Panc1 (cell line): ENCODE measurements around the gene NUTF2. TPM values are rescaled to one million over a fixed set of nuclear protein-coding genes. Genes with fewer than 3 reads are reported as not detected.
A peak's percentile ranks its signal among the peaks of the same experiment; 100 is the strongest.

Source experiments
- ATAC-seq: fragments of 200-7000 bp; cut with Tn5 transposase; 2 replicates; pipeline ENCODE4 v1.9.1; 2020; ENCODE audit warnings: mild to moderate bottlenecking, moderate library complexity
- BruUV-seq: library from RNA; stranded (reverse); fragments of 400-500 nt; replicated peaks from 2 replicates; lab custom pipeline; 2021; lab: Mats Ljungman, UMichigan
- CTCF ChIA-PET: fragments of 300-600 bp; sonication (Branson Sonifier 250); formaldehyde crosslinking; loops from one replicate; lab custom pipeline; 2022; ENCODE audit warnings: antibody characterized with exemption; lab: Charles Lee
- POLR2A ChIA-PET: fragments of 300-600 bp; sonication (Branson Sonifier 250); formaldehyde crosslinking; loops from one replicate; lab custom pipeline; 2022; ENCODE audit warnings: antibody characterized with exemption; lab: Charles Lee
- DNase-seq: peaks from one replicate; pipeline ENCODE4 v3.0.0-alpha.2; 2010; ENCODE audit warnings: low read depth, low spot score
- H3K27ac ChIP-seq: 2 replicates; pipeline ENCODE4 v1.5.1; 2011; ENCODE audit warnings: mild to moderate bottlenecking, low read length, inconsistent platforms
- H3K27me3 ChIP-seq: fragments of 200-500 bp; sonication (Bioruptor generic); 2 replicates; pipeline ENCODE4 v1.6.0; 2014; ENCODE audit warnings: low read length, inconsistent platforms; ENCODE audit not compliant: control insufficient read depth, insufficient read depth
- H3K36me3 ChIP-seq: fragments of 200-500 bp; sonication (Bioruptor generic); 2 replicates; pipeline ENCODE4 v1.5.1; 2014; ENCODE audit warnings: inconsistent platforms, mild to moderate bottlenecking, low read length, moderate library complexity; ENCODE audit not compliant: control insufficient read depth, insufficient read depth
- H3K4me1 ChIP-seq: 2 replicates; pipeline ENCODE4 v1.5.1; 2011; ENCODE audit warnings: inconsistent platforms, mild to moderate bottlenecking, low read length, moderate library complexity; ENCODE audit not compliant: control insufficient read depth, insufficient read depth
- H3K4me3 ChIP-seq, 2 experiments: 2 replicates each; pipeline ENCODE4 v1.5.1; 2011 to 2012; ENCODE audit warnings: low read depth in 2 of 2, low read length in 2 of 2, mild to moderate bottlenecking in 2 of 2, inconsistent platforms in 1 of 2, moderate library complexity in 1 of 2
- H3K9me3 ChIP-seq: fragments of 200-500 bp; sonication (Bioruptor generic); 2 replicates; pipeline ENCODE4 v1.5.1; 2014; ENCODE audit warnings: low read depth, mild to moderate bottlenecking, inconsistent platforms, low read length, moderate library complexity; ENCODE audit not compliant: control insufficient read depth, insufficient read depth
- CTCF ChIP-seq: fragments of 450-650 bp; IDR thresholded peaks from 2 replicates; pipeline ENCODE4 v1.5.1; 2017; ENCODE audit warnings: mild to moderate bottlenecking
- POLR2AphosphoS5 ChIP-seq: IDR thresholded peaks from 2 replicates; pipeline ENCODE4 v1.6.1; 2012; ENCODE audit warnings: mild to moderate bottlenecking, low read depth, low read length, moderate library complexity
- REST ChIP-seq, 2 experiments: IDR thresholded peaks; 2 replicates each; pipeline ENCODE4 v1.6.1; 2011 to 2012; ENCODE audit warnings: low read depth in 2 of 2, control low read depth in 1 of 2, low read length in 1 of 2, mild to moderate bottlenecking in 1 of 2, moderate library complexity in 1 of 2; ENCODE audit not compliant: insufficient read depth in 1 of 2
- SIN3A ChIP-seq: IDR thresholded peaks from 2 replicates; pipeline ENCODE4 v1.6.1; 2012; ENCODE audit warnings: low read depth, mild to moderate bottlenecking, low read length, moderate library complexity, borderline replicate concordance; ENCODE audit not compliant: insufficient read depth
- TCF7L2 ChIP-seq: IDR thresholded peaks from 2 replicates; pipeline ENCODE4 v1.6.1; 2011; ENCODE audit warnings: mild to moderate bottlenecking, low read depth, low read length, inconsistent platforms
- in situ Hi-C: cut with HindIII; loops from 2 replicates; pipeline ENCODE4 v1.10.0; 2016; ENCODE audit warnings: low sequenced_read_pairs, low pct_unique_long_range_greater_than_20kb
- intact Hi-C: fragments of 100-400 bp; cut with micrococcal nuclease; formaldehyde crosslinking; loops from one replicate; pipeline ENCODE4 v1.10.0; 2022; ENCODE audit not compliant: unreplicated experiment
- total RNA-seq: library from RNA; stranded (reverse); gene quantifications from one replicate; pipeline ENCODE4 v1.2.1, GENCODE V29; 2021; ENCODE audit not compliant: unreplicated experiment

The NUTF2 gene
- total RNA-seq, 1 experiment from 2014 or later, result 119 TPM

- DNase-seq, result no peak
- TF ChIP-seq REST (IDR thresholded peaks at IDR 0.05; ENCODE audit: insufficient read depth in 1 of 2, low read depth in 2 of 2, low read length in 1 of 2), result no peak
- TF ChIP-seq TCF7L2, result no peak
- no peak for TF ChIP-seq SIN3A
- no peak for TF ChIP-seq CTCF
- Histone ChIP-seq H3K4me3 (no peak overlapping the region), H3K36me3 (no peaks in the 10 kb centered on the region; the same call in 1 of the 2 replicates), H3K9me3 (no peaks in the 10 kb centered on the region), H3K27me3 (no peaks in the 10 kb centered on the region), H3K4me1 (no peaks in the 10 kb centered on the region), H3K27ac (no peak overlapping the region)
- BruUV-seq, result no TSS peak
- ATAC-seq, result peak; percentile 31; the same call in 1 of the 2 replicates
- ChIA-PET CTCF (interaction anchor here (0.5 to 0.9 kb wide), 5 partner anchors 51 to 203 kb away, joined by 3 to 7 read pairs (median 3); no protein-coding TSS in a partner anchor), POLR2A (no interaction called here)
- intact Hi-C loops (no loop called here), in situ Hi-C loops (no loop called here)
Observed at GRCh38 chr16:67883146-67883871, 36.6 kb downstream of the NUTF2 start.

- POLR2A ChIA-PET, result no interaction called here
- ATAC-seq (peak; percentile 85), DNase-seq (no peak)
- TF ChIP-seq CTCF (peak; percentile 91), SIN3A (no peak), TCF7L2 (no peak), REST (IDR thresholded peaks at IDR 0.05; ENCODE audit: insufficient read depth in 1 of 2, low read depth in 2 of 2, low read length in 1 of 2) (no peak), POLR2AphosphoS5 (no peak)
- H3K4me3 ChIP-seq, result no peak overlapping the region
- intact Hi-C loops (no loop called here), in situ Hi-C loops (no loop called here)
- no peaks in the 10 kb centered on the region for H3K27me3 ChIP-seq
- CTCF ChIA-PET, result interaction anchor here (0.6 to 0.9 kb wide), 3 partner anchors 50 to 69 kb away, joined by 3 to 5 read pairs (median 3); no protein-coding TSS in a partner anchor
- H3K9me3 ChIP-seq, result no peaks in the 10 kb centered on the region
- no peak overlapping the region for H3K27ac ChIP-seq
- H3K36me3 ChIP-seq, result no peaks in the 10 kb centered on the region; the same call in 1 of the 2 replicates
- H3K4me1 ChIP-seq, result no peaks in the 10 kb centered on the region
- no TSS peak for BruUV-seq
Observed at GRCh38 chr16:67883872-67884261, 37.1 kb downstream of the NUTF2 start.
